GM18520 (cell line): Measurements from ENCODE around the gene CD28.

ENCODE experiments used
- ATAC-seq: cut with Tn5 transposase; IDR thresholded peaks from one replicate; pipeline ENCODE4 v1.9.1; 2021; ENCODE audit not compliant: unreplicated experiment

The CD28 gene

DNA sequence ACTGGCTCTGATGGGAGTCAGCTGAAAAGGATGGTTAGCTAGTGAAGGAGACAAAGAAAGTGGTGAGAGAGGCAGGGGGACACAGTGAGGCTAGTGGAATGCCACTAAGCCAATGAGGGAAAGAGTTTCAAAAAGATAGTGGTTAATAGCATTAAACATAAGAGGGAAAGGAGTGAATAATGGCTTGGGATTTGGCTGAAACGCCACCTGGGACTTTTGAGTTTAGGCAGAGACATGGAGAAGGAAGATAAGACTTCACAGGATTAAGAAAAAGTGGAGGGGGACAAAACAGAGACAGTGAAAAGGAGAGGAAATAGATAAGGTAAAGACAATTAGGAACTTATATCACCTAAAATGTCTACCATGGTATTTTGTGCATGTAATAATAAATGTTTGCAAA, 6.9 kb downstream of the CD28 start:
- ATAC-seq = no peak

DNA sequence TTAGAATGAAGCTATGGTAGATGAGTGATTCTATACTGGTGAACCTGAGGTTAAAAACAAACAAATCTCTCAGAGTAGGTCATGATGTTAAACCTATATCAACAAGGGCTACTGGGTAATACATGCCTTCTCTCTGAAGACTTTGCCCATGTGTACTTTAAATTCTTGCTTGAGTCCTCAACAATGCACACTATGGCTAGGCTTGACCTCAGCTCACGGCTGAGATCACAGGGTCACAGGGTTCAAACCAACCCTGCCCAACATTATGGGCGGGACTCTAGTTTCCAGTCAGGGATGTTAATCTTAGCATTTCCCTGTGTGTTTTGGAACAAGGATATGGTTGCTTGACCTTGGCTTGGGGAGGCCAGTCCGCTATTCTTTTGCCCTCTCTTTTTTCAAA, 7.7 kb downstream of the CD28 start:
- ATAC-seq = no peak

DNA sequence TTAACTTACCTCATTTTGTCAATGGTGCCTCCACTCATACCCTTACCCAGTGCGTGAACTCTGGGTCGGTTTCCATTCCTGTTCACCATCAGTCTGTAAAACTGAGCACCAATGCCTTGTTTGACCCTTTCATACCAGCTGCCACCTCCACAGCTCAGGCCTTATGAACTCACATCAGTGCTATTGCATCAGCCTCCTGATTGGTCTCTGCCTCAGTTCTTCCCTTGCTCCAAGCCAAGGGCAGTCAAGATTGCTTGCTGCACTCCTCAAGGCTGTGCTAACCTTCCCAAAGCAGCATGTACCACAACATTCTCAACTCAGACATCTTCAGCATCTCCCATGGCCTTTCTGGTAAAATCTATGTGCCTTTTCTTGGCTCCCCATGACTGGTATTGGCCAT, 9.3 kb downstream of the CD28 start:
- no peak for ATAC-seq

DNA sequence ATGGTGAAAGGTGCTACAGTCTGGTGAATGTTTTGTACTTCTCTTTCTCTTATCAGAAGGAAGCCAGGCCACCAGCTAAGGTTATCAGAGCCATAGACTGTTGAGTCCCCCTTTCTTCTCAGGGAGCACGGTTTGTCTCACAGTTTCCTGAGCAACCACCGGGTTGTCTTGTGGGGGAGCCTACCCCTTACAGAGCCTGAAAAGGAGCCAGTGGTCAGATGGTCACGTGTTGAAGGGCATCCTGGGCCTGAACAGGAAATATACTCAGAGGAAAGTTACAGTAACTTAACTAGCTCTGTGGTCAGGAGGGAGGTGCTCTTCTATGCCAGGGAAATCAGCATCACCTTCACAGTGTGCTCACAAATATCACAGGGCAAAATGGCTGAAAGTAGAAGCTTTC, 11.6 kb downstream of the CD28 start:
- ATAC-seq = peak; percentile 74

DNA sequence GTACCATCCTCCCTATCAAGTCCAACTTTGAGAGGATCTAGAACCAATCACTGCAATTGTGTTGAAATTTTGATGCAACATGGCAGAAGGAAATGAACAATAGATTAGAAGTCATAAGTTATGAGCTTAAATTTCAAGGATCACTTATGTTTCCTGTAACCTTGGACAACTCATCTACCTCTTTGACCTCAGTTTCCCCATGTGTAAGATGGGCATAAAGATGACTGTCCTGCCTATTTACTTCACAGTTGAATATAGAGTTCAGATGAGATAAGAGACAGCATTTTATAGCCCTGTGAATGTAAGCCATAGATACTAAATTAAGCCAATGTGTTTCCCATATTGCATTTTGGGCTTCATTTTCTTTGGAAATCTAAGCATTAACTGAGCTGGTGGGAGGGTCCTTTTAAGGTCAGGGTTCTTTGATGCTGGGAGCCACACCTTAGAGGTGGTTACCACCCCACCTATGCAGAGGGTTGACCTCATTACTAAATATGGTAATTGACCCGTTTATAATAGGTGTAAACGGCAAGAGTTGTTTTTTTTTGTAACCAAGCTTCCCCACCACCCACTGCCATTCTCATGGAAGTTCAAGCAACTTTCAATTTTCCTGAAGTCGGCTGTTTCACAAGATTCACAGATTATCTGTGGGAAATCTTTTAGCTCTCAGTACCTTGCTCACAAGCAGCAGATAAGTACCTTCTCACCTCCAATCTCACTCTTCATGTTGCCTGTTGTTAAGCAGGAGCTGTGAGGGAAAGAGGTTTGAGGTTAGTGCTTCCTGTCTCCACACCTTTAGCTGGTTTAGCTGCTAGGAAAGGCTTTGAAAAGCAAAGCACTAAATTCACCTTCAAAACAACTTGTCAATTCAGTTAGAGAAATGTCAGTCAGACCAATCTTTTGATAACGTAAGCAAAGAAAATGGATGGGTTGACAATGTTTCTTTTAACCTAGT, 13.3 kb downstream of the CD28 start:
- ATAC-seq = no peak

DNA sequence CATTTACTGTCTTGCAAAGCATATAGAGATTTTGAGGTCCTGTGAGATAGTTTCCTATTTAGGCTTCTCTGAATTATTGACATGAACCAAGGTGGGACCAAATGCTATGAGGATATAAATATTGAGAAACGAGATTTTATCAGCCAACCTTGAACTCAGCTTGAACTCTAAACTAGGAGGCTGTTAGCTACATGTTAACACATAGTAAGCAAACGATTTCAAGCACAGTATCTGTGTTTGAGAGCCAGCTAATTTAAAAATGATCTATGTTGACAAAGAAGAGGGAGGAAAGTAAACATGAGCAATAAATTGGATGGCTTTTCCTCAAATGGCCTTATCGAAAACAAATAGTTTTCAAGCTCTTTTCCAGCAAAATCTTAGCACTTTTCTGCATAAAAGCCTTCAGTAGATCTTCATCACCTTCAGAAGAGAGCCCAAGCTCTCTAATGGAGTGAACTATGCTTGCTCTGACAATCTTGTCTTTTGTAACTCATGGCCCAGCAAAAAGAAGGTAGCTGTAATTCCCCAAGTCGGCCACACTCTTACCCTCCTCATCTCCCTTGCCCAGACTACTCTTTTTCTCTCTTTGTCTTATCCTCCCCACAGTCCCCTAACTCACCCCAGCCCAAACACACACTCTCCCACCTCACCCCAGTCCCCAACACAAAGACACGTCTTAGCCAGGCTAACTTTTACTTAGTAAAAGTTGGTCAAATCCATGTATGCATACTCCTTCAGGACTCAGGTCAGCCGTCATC, 14.7 kb downstream of the CD28 start:
- no peak for ATAC-seq

DNA sequence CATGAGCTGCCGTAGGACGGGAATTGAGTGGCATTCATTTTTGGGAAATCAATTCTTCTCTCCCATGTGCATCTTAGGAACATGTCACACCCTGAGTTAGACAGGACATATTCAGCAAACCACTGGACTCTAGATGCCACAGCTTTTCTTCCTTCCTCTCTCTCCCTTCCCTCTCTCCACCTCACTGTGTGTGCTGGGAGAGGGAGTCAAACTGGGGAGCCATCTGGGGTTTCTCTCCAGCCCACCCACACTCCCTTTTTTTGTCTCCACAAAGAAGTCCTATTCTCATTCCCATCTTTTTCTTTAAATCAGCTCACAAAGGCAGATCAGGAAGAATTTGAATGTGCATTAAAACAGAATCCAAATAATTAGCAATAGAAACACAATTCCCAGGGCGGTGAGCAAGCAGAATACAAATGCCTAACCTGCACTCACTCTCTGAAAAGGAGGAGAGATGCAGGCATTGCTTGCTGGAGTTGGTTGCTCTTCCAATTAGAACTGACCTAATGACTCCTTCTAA, 15.4 kb downstream of the CD28 start:
- ATAC-seq = no peak

DNA sequence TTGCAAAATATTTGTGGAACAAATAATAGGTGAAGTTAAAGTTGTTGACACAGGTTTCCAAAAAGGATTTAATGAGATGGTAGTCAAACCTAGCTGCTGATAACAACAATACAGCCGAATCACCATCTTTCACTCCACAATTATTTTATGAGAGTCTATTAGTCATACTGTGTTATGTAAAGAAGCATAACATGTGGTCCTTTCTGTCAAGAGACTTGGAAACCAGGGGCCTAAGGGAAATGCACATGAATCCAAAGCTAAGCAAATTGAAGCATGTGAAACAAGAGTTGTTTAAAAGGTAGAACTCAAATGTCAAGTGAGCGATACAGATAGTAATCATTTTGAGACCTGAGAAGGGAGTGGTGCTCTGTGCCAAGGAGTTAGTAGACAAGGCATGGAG, 16.0 kb downstream of the CD28 start:
- ATAC-seq = no peak

DNA sequence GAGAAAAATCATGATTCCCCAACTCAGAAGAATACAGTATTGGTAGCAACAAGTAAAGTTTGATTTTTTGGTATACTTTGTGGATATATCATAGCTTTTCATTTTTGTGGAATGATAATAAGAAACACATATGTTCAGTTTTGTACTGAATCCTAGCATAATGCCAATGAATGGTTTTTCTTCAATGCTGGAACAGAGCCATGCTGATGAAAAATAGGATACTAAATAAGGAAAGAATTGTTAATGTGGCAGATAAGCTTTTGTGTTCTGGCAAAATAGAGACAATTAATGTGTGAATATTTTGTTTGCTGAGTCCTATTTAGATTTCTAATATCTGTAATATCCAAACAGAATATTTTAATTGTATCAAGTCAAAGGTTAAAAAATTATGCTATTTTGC, 21.9 kb downstream of the CD28 start:
- no peak for ATAC-seq

DNA sequence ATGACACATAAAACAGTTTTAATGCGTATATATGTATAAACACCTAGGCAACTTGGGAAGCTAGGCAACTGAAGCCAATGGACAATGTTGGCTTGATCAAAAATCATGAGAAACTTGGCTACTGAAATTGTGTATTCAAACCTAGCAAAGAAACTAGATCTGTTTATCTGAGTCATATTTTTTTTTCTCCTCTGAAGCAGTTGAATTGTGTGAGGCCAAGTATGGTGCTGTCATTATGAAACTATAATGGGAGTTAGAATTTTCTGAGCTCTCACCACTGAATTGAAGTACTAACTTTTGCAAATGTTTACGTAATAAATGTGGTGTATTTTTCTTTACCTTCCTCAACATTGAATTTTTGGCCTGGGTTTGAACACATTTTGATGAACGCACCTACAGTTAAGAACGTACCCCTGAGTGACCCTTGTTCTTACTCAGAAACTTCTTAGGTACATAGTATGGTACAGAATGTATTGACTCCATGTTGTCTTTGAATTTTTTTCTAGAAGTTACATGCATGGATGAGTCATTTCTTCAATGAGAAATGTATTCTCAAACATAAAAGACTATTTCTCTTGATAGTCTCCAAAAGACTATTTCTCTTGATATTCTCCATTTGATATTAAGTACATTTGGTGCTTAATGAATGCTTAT, 23.8 kb downstream of the CD28 start:
- peak; percentile 50 for ATAC-seq

DNA sequence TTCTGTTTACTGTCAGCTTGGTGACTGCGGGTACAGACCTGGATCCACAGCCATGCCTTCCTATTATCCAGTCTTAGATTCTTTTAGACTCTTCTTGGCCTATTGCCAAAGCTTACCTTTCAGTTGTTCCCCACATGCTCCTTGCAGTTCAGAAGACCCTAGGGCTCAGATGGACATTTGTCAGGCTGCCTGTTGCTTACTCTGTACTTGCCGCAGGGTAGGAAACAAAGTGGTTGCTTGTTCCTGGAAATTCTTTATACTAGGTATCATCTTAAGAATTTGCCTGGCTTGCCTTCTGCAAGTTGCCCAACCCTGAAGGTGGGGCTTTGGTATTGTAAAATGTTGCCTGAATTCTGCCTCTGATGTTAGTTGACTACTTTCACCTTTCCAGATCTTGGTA, 24.4 kb downstream of the CD28 start:
- no peak for ATAC-seq

DNA sequence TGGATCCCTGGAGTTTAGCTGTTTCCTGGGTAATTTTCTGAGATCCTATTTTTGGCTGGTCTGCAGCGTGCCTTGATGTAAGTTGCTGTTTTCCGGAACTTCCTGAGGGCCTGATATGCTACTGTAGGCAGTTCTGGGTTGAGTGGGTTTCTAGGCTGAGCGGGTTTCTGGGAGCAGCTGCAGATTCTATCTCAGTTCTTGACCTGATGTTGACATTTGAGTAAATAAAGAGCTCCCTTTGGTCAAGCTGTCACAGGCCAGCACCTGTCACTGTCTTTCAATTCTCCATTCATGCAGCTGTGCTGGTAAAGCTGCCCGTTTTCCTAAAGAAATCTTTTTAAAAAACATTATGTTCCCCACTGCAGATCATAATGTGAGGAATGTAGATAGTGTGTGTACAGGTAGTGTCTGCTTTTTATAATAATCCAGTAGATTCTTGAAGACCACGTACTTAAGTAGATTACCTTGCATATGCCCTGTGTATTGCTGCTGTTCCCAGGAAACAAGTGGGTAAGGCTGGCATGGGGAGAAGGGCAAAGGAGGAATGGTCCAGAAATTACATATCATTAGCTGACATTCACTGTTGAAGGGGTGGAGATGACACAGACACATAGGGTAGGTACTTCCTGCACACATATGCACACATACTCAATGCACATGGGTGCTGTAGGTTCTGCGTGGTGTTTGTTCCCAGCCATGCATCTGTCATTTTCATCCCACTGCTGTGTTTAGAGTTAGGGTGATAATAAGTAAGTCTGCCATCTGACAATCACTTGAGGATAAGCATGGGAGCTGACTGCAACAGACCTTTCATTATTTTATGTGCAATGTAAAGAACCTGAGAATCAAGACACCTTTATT, 25.9 kb downstream of the CD28 start:
- ATAC-seq = no peak

DNA sequence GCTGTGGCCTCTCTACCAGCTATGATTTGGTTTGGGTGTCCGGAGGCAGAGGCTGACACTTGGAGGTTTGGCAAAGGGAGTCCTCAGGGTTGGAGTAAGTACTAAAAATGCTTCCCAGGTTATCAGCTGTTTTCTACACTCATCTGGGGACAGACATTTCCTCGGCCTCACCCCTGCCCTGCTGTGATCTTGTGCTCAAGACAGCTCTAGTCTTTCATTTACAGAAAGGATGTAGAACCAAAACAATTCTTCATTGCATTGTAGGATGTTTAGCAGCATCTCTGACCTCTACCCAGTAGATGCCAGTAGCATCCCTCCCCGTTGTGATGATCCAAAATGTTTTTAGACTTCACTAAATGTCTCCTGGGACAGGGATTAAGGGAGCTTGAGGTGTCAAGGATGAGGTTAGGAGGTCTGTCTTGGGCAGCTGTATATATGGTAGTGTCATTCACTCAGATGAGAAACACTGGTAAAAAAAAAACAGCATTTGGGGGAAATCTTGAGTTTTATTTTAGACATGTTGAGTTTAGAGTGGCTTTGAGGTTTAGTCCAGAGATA, 26.6 kb downstream of the CD28 start:
- ATAC-seq = no peak

DNA sequence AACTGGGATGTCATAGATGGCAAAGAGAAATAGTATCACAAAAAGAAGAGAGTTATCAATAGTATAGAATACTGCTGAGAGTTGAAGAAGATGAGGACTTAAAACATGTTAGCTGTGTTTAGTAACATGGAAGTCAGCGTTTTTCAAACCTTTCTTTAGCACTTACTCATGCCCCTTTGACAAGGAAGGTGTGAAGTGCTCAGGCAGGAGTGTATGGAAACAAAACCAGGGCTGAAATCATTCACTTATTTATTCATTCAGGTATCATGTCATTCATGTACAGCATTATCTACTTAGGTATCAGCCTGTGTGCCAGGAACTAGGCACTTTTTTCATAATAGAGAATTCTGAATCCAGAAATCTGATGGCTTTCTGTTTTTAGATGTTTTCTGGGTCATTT, 27.2 kb downstream of the CD28 start:
- ATAC-seq = no peak

DNA sequence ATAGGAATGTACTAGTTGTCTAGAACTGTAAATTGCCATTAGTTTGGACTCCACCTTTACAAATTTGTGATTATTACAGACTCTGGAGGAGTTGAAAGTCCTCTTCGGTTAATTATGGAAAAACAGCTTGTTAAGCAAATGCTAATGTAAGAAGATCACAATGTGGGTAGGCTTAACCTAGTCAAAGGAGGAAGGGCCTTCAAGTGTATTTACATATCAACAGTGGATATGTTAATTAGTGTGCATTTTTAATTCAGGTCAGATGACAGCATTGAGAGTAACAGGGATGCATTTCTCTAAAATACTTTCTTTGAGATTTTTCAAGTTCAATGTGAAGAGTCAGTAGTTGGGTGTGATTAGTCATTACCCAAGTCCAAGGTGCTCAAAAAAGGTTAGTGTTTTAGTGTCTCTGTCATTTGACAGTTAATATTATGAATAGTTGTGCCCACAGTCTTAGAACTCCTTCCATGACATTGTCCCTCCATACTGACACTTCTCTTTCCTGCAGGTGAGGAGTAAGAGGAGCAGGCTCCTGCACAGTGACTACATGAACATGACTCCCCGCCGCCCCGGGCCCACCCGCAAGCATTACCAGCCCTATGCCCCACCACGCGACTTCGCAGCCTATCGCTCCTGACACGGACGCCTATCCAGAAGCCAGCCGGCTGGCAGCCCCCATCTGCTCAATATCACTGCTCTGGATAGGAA, 28.0 kb downstream of the CD28 start:
- no peak for ATAC-seq

DNA sequence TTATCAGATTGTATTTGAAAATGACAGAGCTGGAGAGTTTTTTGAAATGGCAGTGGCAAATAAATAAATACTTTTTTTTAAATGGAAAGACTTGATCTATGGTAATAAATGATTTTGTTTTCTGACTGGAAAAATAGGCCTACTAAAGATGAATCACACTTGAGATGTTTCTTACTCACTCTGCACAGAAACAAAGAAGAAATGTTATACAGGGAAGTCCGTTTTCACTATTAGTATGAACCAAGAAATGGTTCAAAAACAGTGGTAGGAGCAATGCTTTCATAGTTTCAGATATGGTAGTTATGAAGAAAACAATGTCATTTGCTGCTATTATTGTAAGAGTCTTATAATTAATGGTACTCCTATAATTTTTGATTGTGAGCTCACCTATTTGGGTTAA, 30.9 kb downstream of the CD28 start:
- no peak for ATAC-seq

DNA sequence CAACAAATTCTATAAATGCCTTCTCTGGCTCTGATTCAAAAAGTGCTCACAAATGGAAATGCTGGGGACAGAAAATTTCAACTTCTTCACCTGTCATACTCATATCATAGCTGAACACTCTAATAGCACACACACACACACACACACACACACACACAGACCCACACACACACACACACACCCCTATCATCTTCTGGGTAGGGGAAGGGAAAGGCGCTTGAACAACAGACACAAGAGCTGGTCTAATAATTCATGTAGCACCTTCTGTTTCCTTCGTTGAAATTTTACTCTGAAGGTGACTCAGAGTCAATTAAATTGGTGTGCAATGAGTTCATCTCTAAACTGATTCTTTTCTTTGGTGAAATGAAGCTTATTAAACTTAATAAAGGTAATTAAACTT, 32.9 kb downstream of the CD28 start:
- ATAC-seq = no peak

DNA sequence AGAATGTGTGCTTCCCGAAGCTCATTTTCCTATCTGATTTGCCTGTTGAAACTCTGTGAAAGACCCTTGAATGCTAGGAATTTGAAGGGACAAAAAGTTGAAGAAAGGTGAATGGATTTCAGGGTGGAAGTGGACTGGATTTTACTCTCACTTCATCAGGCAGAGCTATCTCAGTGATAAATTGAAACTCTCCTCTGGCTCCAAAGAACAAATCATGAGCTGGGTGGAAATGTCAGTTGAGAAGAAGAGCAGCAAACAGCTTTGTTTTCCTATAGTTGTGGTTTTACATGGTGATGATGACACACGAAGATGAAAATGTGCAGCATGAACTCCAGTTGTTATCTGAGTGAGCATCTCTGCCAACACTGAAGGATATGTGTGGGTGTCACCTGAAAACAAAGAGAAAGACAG, 34.4 kb downstream of the CD28 start:
- no peak for ATAC-seq

DNA sequence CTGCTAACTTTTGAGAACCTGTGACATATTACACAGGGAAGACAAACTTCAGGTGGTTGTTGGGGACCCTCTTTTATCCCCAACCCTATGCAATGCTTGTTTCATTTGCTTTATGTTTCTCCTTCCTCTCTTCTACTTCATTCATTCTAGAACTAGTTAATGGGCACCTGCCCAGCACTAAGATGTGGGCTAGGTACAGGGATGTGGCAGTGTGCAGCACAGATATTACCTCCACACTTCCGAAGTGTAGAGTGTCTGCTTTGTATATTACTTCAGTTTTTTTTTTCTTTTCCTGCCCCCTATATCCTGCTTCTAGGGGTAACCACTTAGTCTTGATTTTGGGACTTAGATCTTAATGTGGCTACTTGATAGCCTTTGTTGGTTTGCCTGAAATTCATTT, 35.1 kb downstream of the CD28 start:
- no peak for ATAC-seq
